PC-3 (cell line): ENCODE measurements around the gene ARHGEF3.

Experiments
- EZH2 ChIP-seq: fragments of 300-600 bp; sonication (generic); IDR thresholded peaks from one replicate; pipeline ENCODE4 v1.6.1; 2017; ENCODE audit warnings: antibody characterized with exemption, mild to moderate bottlenecking, low read length; ENCODE audit not compliant: unreplicated experiment
- EZH2phosphoT487 ChIP-seq: fragments of 300-600 bp; sonication (generic); IDR thresholded peaks from 2 replicates; pipeline ENCODE4 v1.6.1; 2018; ENCODE audit warnings: mild to moderate bottlenecking, antibody characterized with exemption, low read length, borderline replicate concordance
- TF ChIP-seq, protein P1 (sequence below): fragments of 300-600 bp; sonication (generic); conservative IDR thresholded peaks from 2 replicates; pipeline ENCODE4 v1.5.1; 2017; ENCODE audit warnings: antibody characterized with exemption, low read depth, mild to moderate bottlenecking, low read length

GRCh38 chr3:56771376-56771775 lies 30.4 kb downstream of the ARHGEF3 start:
- TF ChIP-seq EZH2 (no peak), EZH2phosphoT487 (no peak)
- TF ChIP-seq, protein P1, sequence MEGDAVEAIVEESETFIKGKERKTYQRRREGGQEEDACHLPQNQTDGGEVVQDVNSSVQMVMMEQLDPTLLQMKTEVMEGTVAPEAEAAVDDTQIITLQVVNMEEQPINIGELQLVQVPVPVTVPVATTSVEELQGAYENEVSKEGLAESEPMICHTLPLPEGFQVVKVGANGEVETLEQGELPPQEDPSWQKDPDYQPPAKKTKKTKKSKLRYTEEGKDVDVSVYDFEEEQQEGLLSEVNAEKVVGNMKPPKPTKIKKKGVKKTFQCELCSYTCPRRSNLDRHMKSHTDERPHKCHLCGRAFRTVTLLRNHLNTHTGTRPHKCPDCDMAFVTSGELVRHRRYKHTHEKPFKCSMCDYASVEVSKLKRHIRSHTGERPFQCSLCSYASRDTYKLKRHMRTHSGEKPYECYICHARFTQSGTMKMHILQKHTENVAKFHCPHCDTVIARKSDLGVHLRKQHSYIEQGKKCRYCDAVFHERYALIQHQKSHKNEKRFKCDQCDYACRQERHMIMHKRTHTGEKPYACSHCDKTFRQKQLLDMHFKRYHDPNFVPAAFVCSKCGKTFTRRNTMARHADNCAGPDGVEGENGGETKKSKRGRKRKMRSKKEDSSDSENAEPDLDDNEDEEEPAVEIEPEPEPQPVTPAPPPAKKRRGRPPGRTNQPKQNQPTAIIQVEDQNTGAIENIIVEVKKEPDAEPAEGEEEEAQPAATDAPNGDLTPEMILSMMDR, result no peak
